Epithelial cell of prostate (primary cell): ENCODE measurements around the gene EIF4G3.
"Not testable (repeated sequence)": the region's sequence is repeated elsewhere in the genome, so short reads cannot be mapped to it uniquely, and the experiment has no call there.

Source experiments
- DNase-seq: peaks from one replicate; pipeline ENCODE4 v3.0.0-alpha.2; 2011; ENCODE audit warnings: low read depth, low spot score
- H3K27ac ChIP-seq: fragments of 450-650 bp; 2 replicates; pipeline ENCODE4 v1.5.1; 2017; ENCODE audit warnings: mild to moderate bottlenecking

The EIF4G3 gene

GRCh38 chr1:21176586-21177555 is at the start of gene EIF4G3:
EIF4G3 (minus strand) TSS chr1:21176897; CDS start chr1:21002742, 174,155 bp downstream.
- peak; percentile 43 for DNase-seq
- peak within 1 kb of the TSS; percentile 90 for H3K27ac ChIP-seq

- no peak overlapping the region for H3K27ac ChIP-seq
- no peak for DNase-seq
These were observed 48.4 kb upstream of the EIF4G3 start for GRCh38 chr1:21225065-21225464.

- DNase-seq: no peak
- no peak overlapping the region for H3K27ac ChIP-seq
These were observed 44.1 kb upstream of the EIF4G3 start for GRCh38 chr1:21220815-21221214.

GRCh38 chr1:21219674-21220073 is 43.0 kb upstream of the EIF4G3 start:
- no peak for DNase-seq
- no peak overlapping the region for H3K27ac ChIP-seq

GRCh38 chr1:21217812-21218596 is 41.3 kb upstream of the EIF4G3 start:
- H3K27ac ChIP-seq: no peak overlapping the region
- no peak for DNase-seq

GRCh38 chr1:21216835-21217811 is 40.4 kb upstream of the EIF4G3 start:
- no peak overlapping the region for H3K27ac ChIP-seq
- DNase-seq: no peak

GRCh38 chr1:21212126-21212525 is 35.4 kb upstream of the EIF4G3 start:
- no peak overlapping the region for H3K27ac ChIP-seq
- no peak for DNase-seq

- not testable (repeated sequence) for DNase-seq, H3K27ac ChIP-seq
These were observed 31.5 kb upstream of the EIF4G3 start for GRCh38 chr1:21208137-21208700.

GRCh38 chr1:21206117-21206516 is 29.4 kb upstream of the EIF4G3 start:
- no peak overlapping the region for H3K27ac ChIP-seq
- peak; percentile 66 for DNase-seq

- DNase-seq: no peak
- H3K27ac ChIP-seq: no peak overlapping the region
These were observed 28.7 kb upstream of the EIF4G3 start for GRCh38 chr1:21205416-21205815.

- no peak for DNase-seq
- peak overlapping the region; percentile 45 for H3K27ac ChIP-seq
These were observed 25.0 kb upstream of the EIF4G3 start for GRCh38 chr1:21201650-21202049.

GRCh38 chr1:21201238-21201637 is 24.5 kb upstream of the EIF4G3 start:
- peak overlapping the region; percentile 45 for H3K27ac ChIP-seq
- DNase-seq: not testable (repeated sequence)

GRCh38 chr1:21200767-21201166 is 24.1 kb upstream of the EIF4G3 start:
- no peak for DNase-seq
- peak overlapping the region; percentile 45 for H3K27ac ChIP-seq

- H3K27ac ChIP-seq: no peak overlapping the region
- DNase-seq: no peak
These were observed 22.2 kb upstream of the EIF4G3 start for GRCh38 chr1:21198929-21199328.

- no peak for DNase-seq
- H3K27ac ChIP-seq: no peak overlapping the region
These were observed 16.2 kb upstream of the EIF4G3 start for GRCh38 chr1:21192871-21193270.

- no peak overlapping the region for H3K27ac ChIP-seq
- DNase-seq: no peak
These were observed 15.6 kb upstream of the EIF4G3 start for GRCh38 chr1:21192284-21192683.

- H3K27ac ChIP-seq: peak overlapping the region; percentile 45
- DNase-seq: not testable (repeated sequence)
These were observed 14.1 kb upstream of the EIF4G3 start for GRCh38 chr1:21190771-21191170.

GRCh38 chr1:21189906-21190500 is 13.3 kb upstream of the EIF4G3 start:
- DNase-seq: no peak
- peak overlapping the region; percentile 45 for H3K27ac ChIP-seq

GRCh38 chr1:21189421-21189820 is 12.7 kb upstream of the EIF4G3 start:
- DNase-seq: no peak
- no peak overlapping the region for H3K27ac ChIP-seq
